ENCODE results near the gene SH3RF3. TPM values are rescaled to one million over a fixed set of nuclear protein-coding genes. Genes with fewer than 3 reads are reported as not detected.

The SH3RF3 gene
- total RNA-seq, 4 donors from 2014 or later: 2.4 to 5.5 (median 2.9) TPM

GRCh38 chr2:109458512-109458911 lies 329.5 kb downstream of the SH3RF3 start:
- no peak for DNase-seq
- Histone ChIP-seq H3K4me3 (no peak overlapping the region), H3K36me3 (peaks cover 0 to 17% (median 0%) of the 10 kb centered on the region in 3 donors), H3K9me3 (no peaks in the 10 kb centered on the region), H3K27me3 (peaks cover 0 to 13% (median 0%) of the 10 kb centered on the region in 4 donors), H3K27ac (peak overlapping the region in 1 of 4 donors; percentile 2), H3K4me1 (no peaks in the 10 kb centered on the region)
- 84 to 92% methylated on average over 1 of the region's 1 CpG for WGBS, 2 donors
- intact Hi-C loops (cut with DNase I): no loop called here
- TF ChIP-seq POLR2A (IDR thresholded peaks at IDR 0.05) (no peak), CTCF (IDR thresholded peaks at IDR 0.05) (no peak)

GRCh38 chr2:109459485-109459884 lies 330.5 kb downstream of the SH3RF3 start:
- H3K36me3 ChIP-seq: peaks cover 0 to 17% (median 0%) of the 10 kb centered on the region in 3 donors
- no peak for DNase-seq
- H3K4me3 ChIP-seq: no peak overlapping the region
- TF ChIP-seq CTCF (IDR thresholded peaks at IDR 0.05) (no peak), POLR2A (IDR thresholded peaks at IDR 0.05) (peak in 1 of 4 donors; percentile 16)
- H3K27ac ChIP-seq: peak overlapping the region in 1 of 4 donors; percentile 29
- intact Hi-C loops (cut with DNase I): no loop called here
- 53% methylated on average over 5 of the region's 6 CpGs; no CpG with 5 or more reads in 1 of the 2 donors for WGBS, 2 donors
- H3K4me1 ChIP-seq: no peaks in the 10 kb centered on the region
- peaks cover 0 to 13% (median 0%) of the 10 kb centered on the region in 4 donors for H3K27me3 ChIP-seq
- H3K9me3 ChIP-seq: no peaks in the 10 kb centered on the region

- no peak for DNase-seq
- peaks cover 0 to 9% (median 0%) of the 10 kb centered on the region in 3 donors for H3K36me3 ChIP-seq
- WGBS, 2 donors: 93% methylated on average over 3 of the region's 4 CpGs; no CpG with 5 or more reads in 1 of the 2 donors
- TF ChIP-seq POLR2A (IDR thresholded peaks at IDR 0.05): no peak
- no peak for TF ChIP-seq CTCF (IDR thresholded peaks at IDR 0.05)
- intact Hi-C loops (cut with DNase I): no loop called here
- H3K27me3 ChIP-seq: peaks cover 0 to 12% (median 0%) of the 10 kb centered on the region in 4 donors
- no peak overlapping the region for H3K4me3 ChIP-seq
- no peak overlapping the region for H3K27ac ChIP-seq
- no peaks in the 10 kb centered on the region for H3K9me3 ChIP-seq
- no peaks in the 10 kb centered on the region for H3K4me1 ChIP-seq
Observed at GRCh38 chr2:109460553-109461324, 331.7 kb downstream of the SH3RF3 start.

- intact Hi-C loops (cut with DNase I): no loop called here
- TF ChIP-seq CTCF (IDR thresholded peaks at IDR 0.05) (no peak), POLR2A (IDR thresholded peaks at IDR 0.05) (no peak)
- no peaks in the 10 kb centered on the region for H3K9me3 ChIP-seq
- no peak overlapping the region for H3K27ac ChIP-seq
- H3K4me1 ChIP-seq: peaks cover 0 to 13% (median 5%) of the 10 kb centered on the region in 3 donors
- H3K36me3 ChIP-seq: no peaks in the 10 kb centered on the region
- peaks cover 0 to 5% (median 0%) of the 10 kb centered on the region in 4 donors for H3K27me3 ChIP-seq
- DNase-seq: no peak
- WGBS, 2 donors: 80 to 85% methylated on average over 3 to 6 of the region's 6 CpGs
- H3K4me3 ChIP-seq: no peak overlapping the region
Observed at GRCh38 chr2:109463236-109463635, 334.2 kb downstream of the SH3RF3 start.

- Histone ChIP-seq H3K36me3 (no peaks in the 10 kb centered on the region), H3K9me3 (no peaks in the 10 kb centered on the region), H3K4me1 (peaks cover 0 to 15% (median 5%) of the 10 kb centered on the region in 3 donors), H3K27me3 (peaks cover 0 to 5% (median 0%) of the 10 kb centered on the region in 4 donors), H3K27ac (no peak overlapping the region), H3K4me3 (no peak overlapping the region)
- no peak for TF ChIP-seq POLR2A (IDR thresholded peaks at IDR 0.05)
- no peak for TF ChIP-seq CTCF (IDR thresholded peaks at IDR 0.05)
- WGBS, 2 donors: 87 to 97% methylated on average over 4 to 5 of the region's 5 CpGs
- DNase-seq: no peak
- intact Hi-C loops (cut with DNase I): no loop called here
Observed at GRCh38 chr2:109463891-109464290, 334.9 kb downstream of the SH3RF3 start.
